GM12878 (cell line): ENCODE results near the gene HOXC12.

Source experiments
- MYC ChIP-seq: IDR thresholded peaks from 2 replicates; pipeline ENCODE4 v1.6.1; 2011; ENCODE audit warnings: mild to moderate bottlenecking, low read length, moderate library complexity, inconsistent platforms; ENCODE audit not compliant: insufficient read depth, insufficient replicate concordance, insufficient read length, severe bottlenecking
- TF ChIP-seq, protein P1 (sequence below): fragments of 450-650 bp; IDR thresholded peaks from 2 replicates; pipeline ENCODE4 v1.6.1; 2017; ENCODE audit warnings: mild to moderate bottlenecking
- TF ChIP-seq, protein P2 (sequence below): fragments of 450-650 bp; formaldehyde crosslinking; IDR thresholded peaks from 2 replicates; pipeline ENCODE4 v1.4.0; 2020; ENCODE audit warnings: mild to moderate bottlenecking, moderate library complexity
- TF ChIP-seq, protein P3 (sequence below), 3 experiments: IDR thresholded peaks in 2 of 3; conservative IDR thresholded peaks in 1 of 3; 2 replicates each; pipeline ENCODE4 v1.5.1; 2011; ENCODE audit warnings: low read depth in 3 of 3, low read length in 3 of 3, mild to moderate bottlenecking in 3 of 3, control low read depth in 2 of 3, moderate library complexity in 2 of 3, inconsistent platforms in 1 of 3, mixed read lengths in 1 of 3; ENCODE audit not compliant: control insufficient read depth in 2 of 3, insufficient read depth in 1 of 3; ENCODE audit errors: extremely low read depth in 1 of 3

- TF ChIP-seq, protein P1, sequence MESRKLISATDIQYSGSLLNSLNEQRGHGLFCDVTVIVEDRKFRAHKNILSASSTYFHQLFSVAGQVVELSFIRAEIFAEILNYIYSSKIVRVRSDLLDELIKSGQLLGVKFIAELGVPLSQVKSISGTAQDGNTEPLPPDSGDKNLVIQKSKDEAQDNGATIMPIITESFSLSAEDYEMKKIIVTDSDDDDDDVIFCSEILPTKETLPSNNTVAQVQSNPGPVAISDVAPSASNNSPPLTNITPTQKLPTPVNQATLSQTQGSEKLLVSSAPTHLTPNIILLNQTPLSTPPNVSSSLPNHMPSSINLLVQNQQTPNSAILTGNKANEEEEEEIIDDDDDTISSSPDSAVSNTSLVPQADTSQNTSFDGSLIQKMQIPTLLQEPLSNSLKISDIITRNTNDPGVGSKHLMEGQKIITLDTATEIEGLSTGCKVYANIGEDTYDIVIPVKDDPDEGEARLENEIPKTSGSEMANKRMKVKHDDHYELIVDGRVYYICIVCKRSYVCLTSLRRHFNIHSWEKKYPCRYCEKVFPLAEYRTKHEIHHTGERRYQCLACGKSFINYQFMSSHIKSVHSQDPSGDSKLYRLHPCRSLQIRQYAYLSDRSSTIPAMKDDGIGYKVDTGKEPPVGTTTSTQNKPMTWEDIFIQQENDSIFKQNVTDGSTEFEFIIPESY = no peak
- TF ChIP-seq, protein P2, sequence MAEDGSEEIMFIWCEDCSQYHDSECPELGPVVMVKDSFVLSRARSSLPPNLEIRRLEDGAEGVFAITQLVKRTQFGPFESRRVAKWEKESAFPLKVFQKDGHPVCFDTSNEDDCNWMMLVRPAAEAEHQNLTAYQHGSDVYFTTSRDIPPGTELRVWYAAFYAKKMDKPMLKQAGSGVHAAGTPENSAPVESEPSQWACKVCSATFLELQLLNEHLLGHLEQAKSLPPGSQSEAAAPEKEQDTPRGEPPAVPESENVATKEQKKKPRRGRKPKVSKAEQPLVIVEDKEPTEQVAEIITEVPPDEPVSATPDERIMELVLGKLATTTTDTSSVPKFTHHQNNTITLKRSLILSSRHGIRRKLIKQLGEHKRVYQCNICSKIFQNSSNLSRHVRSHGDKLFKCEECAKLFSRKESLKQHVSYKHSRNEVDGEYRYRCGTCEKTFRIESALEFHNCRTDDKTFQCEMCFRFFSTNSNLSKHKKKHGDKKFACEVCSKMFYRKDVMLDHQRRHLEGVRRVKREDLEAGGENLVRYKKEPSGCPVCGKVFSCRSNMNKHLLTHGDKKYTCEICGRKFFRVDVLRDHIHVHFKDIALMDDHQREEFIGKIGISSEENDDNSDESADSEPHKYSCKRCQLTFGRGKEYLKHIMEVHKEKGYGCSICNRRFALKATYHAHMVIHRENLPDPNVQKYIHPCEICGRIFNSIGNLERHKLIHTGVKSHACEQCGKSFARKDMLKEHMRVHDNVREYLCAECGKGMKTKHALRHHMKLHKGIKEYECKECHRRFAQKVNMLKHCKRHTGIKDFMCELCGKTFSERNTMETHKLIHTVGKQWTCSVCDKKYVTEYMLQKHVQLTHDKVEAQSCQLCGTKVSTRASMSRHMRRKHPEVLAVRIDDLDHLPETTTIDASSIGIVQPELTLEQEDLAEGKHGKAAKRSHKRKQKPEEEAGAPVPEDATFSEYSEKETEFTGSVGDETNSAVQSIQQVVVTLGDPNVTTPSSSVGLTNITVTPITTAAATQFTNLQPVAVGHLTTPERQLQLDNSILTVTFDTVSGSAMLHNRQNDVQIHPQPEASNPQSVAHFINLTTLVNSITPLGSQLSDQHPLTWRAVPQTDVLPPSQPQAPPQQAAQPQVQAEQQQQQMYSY (CRISPR knock-in tag) = no peak
- TF ChIP-seq MYC = no peak
- TF ChIP-seq, protein P3, sequence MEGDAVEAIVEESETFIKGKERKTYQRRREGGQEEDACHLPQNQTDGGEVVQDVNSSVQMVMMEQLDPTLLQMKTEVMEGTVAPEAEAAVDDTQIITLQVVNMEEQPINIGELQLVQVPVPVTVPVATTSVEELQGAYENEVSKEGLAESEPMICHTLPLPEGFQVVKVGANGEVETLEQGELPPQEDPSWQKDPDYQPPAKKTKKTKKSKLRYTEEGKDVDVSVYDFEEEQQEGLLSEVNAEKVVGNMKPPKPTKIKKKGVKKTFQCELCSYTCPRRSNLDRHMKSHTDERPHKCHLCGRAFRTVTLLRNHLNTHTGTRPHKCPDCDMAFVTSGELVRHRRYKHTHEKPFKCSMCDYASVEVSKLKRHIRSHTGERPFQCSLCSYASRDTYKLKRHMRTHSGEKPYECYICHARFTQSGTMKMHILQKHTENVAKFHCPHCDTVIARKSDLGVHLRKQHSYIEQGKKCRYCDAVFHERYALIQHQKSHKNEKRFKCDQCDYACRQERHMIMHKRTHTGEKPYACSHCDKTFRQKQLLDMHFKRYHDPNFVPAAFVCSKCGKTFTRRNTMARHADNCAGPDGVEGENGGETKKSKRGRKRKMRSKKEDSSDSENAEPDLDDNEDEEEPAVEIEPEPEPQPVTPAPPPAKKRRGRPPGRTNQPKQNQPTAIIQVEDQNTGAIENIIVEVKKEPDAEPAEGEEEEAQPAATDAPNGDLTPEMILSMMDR (IDR thresholded peaks at IDR 0.05 in 2 of 3, conservative IDR thresholded peaks at IDR 0.05 in 1 of 3; ENCODE audit: control insufficient read depth in 2 of 3, extremely low read depth in 1 of 3, insufficient read depth in 1 of 3, low read depth in 3 of 3, low read length in 3 of 3) = no peak
Measured at GRCh38 chr12:53944907-53945847, 9.5 kb upstream of the HOXC12 start.
